HG03159 (cell line): ENCODE data around the gene IL27RA.
A peak's percentile ranks its signal among the peaks of the same experiment; 100 is the strongest.

Source experiments
- ATAC-seq: cut with Tn5 transposase; IDR thresholded peaks from one replicate; pipeline ENCODE4 v1.9.1; 2021; ENCODE audit warnings: mild to moderate bottlenecking, moderate library complexity; ENCODE audit not compliant: unreplicated experiment

IL27RA gene

GRCh38 chr19:14056741-14057356 lies 25.3 kb downstream of the IL27RA start:
- ATAC-seq = no peak

- ATAC-seq = no peak
Observed at GRCh38 chr19:14058182-14059092, 26.9 kb downstream of the IL27RA start.

- ATAC-seq = no peak
Observed at GRCh38 chr19:14059093-14059480, 27.5 kb downstream of the IL27RA start.

- no peak for ATAC-seq
Observed at GRCh38 chr19:14059652-14060155, 28.1 kb downstream of the IL27RA start.

GRCh38 chr19:14061081-14061749 lies 29.7 kb downstream of the IL27RA start:
- no peak for ATAC-seq

- ATAC-seq = no peak
Observed at GRCh38 chr19:14061751-14062557, 30.4 kb downstream of the IL27RA start, which contains the start of gene PALM3. TSS of gene PALM3 (minus strand) at chr19:14062076. CDS start at chr19:14061980, 96 bp downstream.

GRCh38 chr19:14062558-14062855 lies 30.9 kb downstream of the IL27RA start:
- ATAC-seq = no peak

- no peak for ATAC-seq
Observed at GRCh38 chr19:14063105-14063504, 31.5 kb downstream of the IL27RA start.

- ATAC-seq = no peak
Observed at GRCh38 chr19:14066134-14066533, 34.6 kb downstream of the IL27RA start.

- no peak for ATAC-seq
Observed at GRCh38 chr19:14070268-14071050, 38.9 kb downstream of the IL27RA start.

GRCh38 chr19:14072535-14073260 lies 41.1 kb downstream of the IL27RA start, which contains the start of gene MISP3:
TSS of gene MISP3 (plus strand) at chr19:14072786. CDS start at chr19:14073310, 524 bp downstream.
- ATAC-seq = no peak

GRCh38 chr19:14073261-14073924 lies 41.8 kb downstream of the IL27RA start:
- ATAC-seq = peak; percentile 49

GRCh38 chr19:14073925-14074838 lies 42.6 kb downstream of the IL27RA start:
- ATAC-seq = no peak

GRCh38 chr19:14078411-14078810 lies 46.8 kb downstream of the IL27RA start:
- ATAC-seq = no peak

- ATAC-seq = peak; percentile 83
Observed at GRCh38 chr19:14080887-14081796, 49.6 kb downstream of the IL27RA start.

- ATAC-seq = no peak
Observed at GRCh38 chr19:14081797-14082674, 50.5 kb downstream of the IL27RA start.
